ENCODE data around the gene ZBTB20.

DNA sequence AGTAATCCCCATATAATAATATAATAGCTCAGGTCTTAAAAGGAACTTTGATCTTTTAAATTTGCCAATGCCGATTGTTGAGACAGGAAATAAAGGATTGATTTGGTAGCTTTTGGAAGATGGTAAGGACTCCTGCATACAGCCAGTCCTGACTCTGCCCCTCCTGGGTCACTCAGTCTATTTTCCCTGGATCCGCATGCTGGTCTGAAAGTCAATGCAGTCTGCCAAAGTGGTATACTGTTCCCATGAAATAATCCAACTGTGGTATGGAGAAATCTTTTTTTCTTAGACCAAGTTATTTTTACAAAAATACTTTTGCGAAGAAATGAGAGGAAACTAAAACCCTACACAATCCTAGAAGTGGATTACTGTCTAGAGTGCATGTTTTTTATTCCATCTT is 662.2 kb downstream of the ZBTB20 start:
- TF ChIP-seq, protein P1, sequence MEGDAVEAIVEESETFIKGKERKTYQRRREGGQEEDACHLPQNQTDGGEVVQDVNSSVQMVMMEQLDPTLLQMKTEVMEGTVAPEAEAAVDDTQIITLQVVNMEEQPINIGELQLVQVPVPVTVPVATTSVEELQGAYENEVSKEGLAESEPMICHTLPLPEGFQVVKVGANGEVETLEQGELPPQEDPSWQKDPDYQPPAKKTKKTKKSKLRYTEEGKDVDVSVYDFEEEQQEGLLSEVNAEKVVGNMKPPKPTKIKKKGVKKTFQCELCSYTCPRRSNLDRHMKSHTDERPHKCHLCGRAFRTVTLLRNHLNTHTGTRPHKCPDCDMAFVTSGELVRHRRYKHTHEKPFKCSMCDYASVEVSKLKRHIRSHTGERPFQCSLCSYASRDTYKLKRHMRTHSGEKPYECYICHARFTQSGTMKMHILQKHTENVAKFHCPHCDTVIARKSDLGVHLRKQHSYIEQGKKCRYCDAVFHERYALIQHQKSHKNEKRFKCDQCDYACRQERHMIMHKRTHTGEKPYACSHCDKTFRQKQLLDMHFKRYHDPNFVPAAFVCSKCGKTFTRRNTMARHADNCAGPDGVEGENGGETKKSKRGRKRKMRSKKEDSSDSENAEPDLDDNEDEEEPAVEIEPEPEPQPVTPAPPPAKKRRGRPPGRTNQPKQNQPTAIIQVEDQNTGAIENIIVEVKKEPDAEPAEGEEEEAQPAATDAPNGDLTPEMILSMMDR (IDR thresholded peaks at IDR 0.05): no peak
- TF ChIP-seq RCOR1 (IDR thresholded peaks at IDR 0.05; ENCODE audit: low read length) (no peak), EZH2phosphoT487 (IDR thresholded peaks at IDR 0.05; ENCODE audit: borderline replicate concordance, low read depth) (no peak), EP300 (IDR thresholded peaks at IDR 0.05; ENCODE audit: borderline replicate concordance in 1 of 2, low read depth in 1 of 2, low read length in 1 of 2) (no peak), YY1 (IDR thresholded peaks at IDR 0.05; ENCODE audit: low read depth) (no peak)
- TF ChIP-seq, protein P2, sequence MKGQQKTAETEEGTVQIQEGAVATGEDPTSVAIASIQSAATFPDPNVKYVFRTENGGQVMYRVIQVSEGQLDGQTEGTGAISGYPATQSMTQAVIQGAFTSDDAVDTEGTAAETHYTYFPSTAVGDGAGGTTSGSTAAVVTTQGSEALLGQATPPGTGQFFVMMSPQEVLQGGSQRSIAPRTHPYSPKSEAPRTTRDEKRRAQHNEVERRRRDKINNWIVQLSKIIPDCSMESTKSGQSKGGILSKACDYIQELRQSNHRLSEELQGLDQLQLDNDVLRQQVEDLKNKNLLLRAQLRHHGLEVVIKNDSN (IDR thresholded peaks at IDR 0.05; ENCODE audit: borderline replicate concordance, low read depth): no peak
- TF ChIP-seq, protein P3, sequence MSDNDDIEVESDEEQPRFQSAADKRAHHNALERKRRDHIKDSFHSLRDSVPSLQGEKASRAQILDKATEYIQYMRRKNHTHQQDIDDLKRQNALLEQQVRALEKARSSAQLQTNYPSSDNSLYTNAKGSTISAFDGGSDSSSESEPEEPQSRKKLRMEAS (IDR thresholded peaks at IDR 0.05; ENCODE audit: low read depth): no peak
- TF ChIP-seq, protein P4, sequence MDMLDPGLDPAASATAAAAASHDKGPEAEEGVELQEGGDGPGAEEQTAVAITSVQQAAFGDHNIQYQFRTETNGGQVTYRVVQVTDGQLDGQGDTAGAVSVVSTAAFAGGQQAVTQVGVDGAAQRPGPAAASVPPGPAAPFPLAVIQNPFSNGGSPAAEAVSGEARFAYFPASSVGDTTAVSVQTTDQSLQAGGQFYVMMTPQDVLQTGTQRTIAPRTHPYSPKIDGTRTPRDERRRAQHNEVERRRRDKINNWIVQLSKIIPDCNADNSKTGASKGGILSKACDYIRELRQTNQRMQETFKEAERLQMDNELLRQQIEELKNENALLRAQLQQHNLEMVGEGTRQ (IDR thresholded peaks at IDR 0.05; ENCODE audit: borderline replicate concordance, low read depth, low read length): no peak

Data from SK-N-SH (cell line).